ENCODE data around the gene IRGC.

DNA sequence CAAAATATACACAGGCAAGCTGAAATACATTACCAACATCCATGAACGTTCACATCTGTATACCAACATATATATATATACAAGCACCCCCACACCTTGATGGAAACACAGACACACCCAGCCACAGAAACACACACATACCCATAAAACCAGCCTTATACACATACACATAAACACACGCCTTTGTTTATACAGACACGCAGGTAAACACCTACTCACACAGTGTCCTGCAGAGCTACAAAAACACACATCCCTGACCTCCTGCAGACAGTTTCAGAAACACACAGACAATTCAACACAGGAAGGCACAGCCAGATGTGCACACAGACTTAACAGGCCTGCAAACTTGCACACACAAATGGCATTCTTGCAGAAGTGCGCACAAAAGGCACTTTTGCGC lies 21.3 kb upstream of the IRGC start:
- TF ChIP-seq, protein P1, sequence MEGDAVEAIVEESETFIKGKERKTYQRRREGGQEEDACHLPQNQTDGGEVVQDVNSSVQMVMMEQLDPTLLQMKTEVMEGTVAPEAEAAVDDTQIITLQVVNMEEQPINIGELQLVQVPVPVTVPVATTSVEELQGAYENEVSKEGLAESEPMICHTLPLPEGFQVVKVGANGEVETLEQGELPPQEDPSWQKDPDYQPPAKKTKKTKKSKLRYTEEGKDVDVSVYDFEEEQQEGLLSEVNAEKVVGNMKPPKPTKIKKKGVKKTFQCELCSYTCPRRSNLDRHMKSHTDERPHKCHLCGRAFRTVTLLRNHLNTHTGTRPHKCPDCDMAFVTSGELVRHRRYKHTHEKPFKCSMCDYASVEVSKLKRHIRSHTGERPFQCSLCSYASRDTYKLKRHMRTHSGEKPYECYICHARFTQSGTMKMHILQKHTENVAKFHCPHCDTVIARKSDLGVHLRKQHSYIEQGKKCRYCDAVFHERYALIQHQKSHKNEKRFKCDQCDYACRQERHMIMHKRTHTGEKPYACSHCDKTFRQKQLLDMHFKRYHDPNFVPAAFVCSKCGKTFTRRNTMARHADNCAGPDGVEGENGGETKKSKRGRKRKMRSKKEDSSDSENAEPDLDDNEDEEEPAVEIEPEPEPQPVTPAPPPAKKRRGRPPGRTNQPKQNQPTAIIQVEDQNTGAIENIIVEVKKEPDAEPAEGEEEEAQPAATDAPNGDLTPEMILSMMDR (IDR thresholded peaks at IDR 0.05; ENCODE audit: poor library complexity, severe bottlenecking) = no peak
- TF ChIP-seq, protein P2, sequence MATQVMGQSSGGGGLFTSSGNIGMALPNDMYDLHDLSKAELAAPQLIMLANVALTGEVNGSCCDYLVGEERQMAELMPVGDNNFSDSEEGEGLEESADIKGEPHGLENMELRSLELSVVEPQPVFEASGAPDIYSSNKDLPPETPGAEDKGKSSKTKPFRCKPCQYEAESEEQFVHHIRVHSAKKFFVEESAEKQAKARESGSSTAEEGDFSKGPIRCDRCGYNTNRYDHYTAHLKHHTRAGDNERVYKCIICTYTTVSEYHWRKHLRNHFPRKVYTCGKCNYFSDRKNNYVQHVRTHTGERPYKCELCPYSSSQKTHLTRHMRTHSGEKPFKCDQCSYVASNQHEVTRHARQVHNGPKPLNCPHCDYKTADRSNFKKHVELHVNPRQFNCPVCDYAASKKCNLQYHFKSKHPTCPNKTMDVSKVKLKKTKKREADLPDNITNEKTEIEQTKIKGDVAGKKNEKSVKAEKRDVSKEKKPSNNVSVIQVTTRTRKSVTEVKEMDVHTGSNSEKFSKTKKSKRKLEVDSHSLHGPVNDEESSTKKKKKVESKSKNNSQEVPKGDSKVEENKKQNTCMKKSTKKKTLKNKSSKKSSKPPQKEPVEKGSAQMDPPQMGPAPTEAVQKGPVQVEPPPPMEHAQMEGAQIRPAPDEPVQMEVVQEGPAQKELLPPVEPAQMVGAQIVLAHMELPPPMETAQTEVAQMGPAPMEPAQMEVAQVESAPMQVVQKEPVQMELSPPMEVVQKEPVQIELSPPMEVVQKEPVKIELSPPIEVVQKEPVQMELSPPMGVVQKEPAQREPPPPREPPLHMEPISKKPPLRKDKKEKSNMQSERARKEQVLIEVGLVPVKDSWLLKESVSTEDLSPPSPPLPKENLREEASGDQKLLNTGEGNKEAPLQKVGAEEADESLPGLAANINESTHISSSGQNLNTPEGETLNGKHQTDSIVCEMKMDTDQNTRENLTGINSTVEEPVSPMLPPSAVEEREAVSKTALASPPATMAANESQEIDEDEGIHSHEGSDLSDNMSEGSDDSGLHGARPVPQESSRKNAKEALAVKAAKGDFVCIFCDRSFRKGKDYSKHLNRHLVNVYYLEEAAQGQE (IDR thresholded peaks at IDR 0.05; ENCODE audit: borderline replicate concordance) = no peak
- TF ChIP-seq POLR2AphosphoS5 (IDR thresholded peaks at IDR 0.05) (no peak), TAF1 (IDR thresholded peaks at IDR 0.05; ENCODE audit: low read depth) (no peak), EZH2 (IDR thresholded peaks at IDR 0.05; ENCODE audit: borderline replicate concordance, insufficient read depth, low read length, poor library complexity, severe bottlenecking) (no peak), EP300 (conservative IDR thresholded peaks at IDR 0.05; ENCODE audit: poor library complexity, severe bottlenecking) (no peak)
